Ovary (tissue), 3 donors: ENCODE data around the gene NME7.

Source experiments
- CTCF ChIP-seq, 3 donors: fragments of 450-650 bp in 2 of 3; fragments of 200-600 bp in 1 of 3; IDR thresholded peaks; one replicate each; pipeline versions ENCODE4 v1.5.1 to v1.8.0; 2016 to 2022; ENCODE audit warnings: antibody characterized with exemption in 3 of 3, mild to moderate bottlenecking in 1 of 3
- EP300 ChIP-seq: sonication (generic); formaldehyde crosslinking; IDR thresholded peaks from one replicate; pipeline ENCODE4 v1.6.1; 2017; ENCODE audit warnings: antibody characterized with exemption
- POLR2A ChIP-seq: fragments of 450-650 bp; IDR thresholded peaks from one replicate; pipeline ENCODE4 v1.6.1; 2017; ENCODE audit warnings: antibody characterized with exemption, mild to moderate bottlenecking, moderate library complexity
- donor health status: DM: no; HTN: no; CAD: no.

- TF ChIP-seq CTCF (IDR thresholded peaks at IDR 0.05), result no peak
- TF ChIP-seq POLR2A, result no peak
- TF ChIP-seq EP300, result no peak
These were observed 277.2 kb downstream of the NME7 start for GRCh38 chr1:169090308-169090899.
